ENCODE measurements around the gene TYW1B.

DNA sequence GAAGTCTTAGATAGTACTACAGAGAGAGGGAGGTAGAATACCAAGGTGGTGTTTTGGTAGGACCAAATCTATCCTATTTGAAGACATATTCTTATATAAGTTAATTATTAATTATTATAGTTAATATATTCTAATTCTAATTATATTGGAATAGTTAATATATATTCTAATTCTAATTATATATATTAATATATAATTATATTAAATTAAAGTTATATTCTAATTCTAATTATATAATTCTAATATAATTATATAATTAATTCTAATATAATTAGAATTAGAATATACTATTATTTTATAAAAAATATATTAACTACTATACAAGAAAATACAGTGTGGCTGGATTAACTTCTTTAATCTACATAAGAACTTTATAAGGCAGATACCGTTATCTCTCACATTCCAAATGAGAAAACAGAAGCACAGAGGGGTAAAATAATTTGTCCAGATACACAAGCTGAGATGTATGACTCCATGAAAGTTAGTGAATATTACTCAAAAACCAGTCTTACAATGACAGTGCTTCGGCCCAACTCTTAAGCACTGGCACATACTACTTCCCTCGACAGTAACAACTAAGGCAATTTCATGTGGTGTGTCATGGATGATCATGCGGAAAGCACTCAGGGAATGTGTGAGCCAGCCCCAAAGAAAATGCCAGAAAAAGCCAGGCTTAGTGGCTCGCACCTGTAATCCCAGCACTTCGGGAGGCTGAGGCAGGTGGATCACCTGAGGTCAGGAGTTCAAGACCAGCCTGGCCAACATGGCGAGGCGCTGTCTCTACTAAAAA, 42.6 kb downstream of the TYW1B start:
- TF ChIP-seq, protein P1, sequence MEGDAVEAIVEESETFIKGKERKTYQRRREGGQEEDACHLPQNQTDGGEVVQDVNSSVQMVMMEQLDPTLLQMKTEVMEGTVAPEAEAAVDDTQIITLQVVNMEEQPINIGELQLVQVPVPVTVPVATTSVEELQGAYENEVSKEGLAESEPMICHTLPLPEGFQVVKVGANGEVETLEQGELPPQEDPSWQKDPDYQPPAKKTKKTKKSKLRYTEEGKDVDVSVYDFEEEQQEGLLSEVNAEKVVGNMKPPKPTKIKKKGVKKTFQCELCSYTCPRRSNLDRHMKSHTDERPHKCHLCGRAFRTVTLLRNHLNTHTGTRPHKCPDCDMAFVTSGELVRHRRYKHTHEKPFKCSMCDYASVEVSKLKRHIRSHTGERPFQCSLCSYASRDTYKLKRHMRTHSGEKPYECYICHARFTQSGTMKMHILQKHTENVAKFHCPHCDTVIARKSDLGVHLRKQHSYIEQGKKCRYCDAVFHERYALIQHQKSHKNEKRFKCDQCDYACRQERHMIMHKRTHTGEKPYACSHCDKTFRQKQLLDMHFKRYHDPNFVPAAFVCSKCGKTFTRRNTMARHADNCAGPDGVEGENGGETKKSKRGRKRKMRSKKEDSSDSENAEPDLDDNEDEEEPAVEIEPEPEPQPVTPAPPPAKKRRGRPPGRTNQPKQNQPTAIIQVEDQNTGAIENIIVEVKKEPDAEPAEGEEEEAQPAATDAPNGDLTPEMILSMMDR (IDR thresholded peaks at IDR 0.05) = no peak
- no peak for TF ChIP-seq POLR2A (IDR thresholded peaks at IDR 0.05)
- no peak for TF ChIP-seq POLR2AphosphoS5 (IDR thresholded peaks at IDR 0.05)
